ENCODE measurements around the gene SLCO1B1.

SLCO1B1 gene

GRCh38 chr12:21221778-21222177 is 90.8 kb downstream of the SLCO1B1 start:
- no peak for DNase-seq

DNA sequence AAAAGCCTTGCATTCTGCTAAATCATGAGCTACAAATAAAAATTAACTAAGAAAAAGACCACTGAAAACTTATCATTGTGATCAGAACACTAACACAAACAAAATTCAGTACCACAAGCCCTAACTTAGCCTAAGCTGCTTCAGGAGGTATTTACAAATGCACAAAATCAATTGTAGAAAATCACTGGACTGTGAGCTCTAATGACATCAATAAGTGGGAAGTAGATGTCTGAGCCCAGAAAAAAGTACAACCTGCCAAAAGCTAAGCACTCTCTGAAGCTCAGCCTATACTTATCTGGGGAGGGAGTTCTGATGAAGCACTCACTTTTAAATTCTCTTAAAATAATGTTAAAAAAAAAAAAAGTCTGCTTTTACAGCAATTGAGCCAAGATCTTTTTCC is 92.9 kb downstream of the SLCO1B1 start:
- no peak for DNase-seq

DNA sequence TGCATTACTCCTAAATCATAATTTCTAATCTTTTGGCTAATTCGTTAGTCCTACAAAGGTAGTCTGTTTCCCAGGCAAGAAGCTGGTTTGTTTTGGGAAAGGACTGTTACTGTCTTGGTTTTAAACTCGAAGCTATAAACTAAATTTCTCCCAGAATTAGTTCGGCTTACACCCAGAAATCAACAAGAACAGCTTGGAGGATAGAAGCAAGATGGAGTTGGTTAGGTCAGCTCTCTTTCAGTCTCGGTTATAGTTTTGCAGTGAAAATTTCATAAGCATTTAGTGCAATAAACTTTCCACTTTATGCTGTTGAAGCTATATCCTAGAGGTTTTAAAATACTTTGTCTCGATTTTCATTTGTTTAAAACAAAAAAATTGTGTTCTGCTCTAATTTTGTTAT is 103.4 kb downstream of the SLCO1B1 start:
- no peak for DNase-seq

- DNase-seq, result no peak
These were observed 108.9 kb downstream of the SLCO1B1 start for GRCh38 chr12:21239866-21240265.

- no peak for DNase-seq
These were observed 117.7 kb downstream of the SLCO1B1 start for GRCh38 chr12:21248679-21249078.

DNA sequence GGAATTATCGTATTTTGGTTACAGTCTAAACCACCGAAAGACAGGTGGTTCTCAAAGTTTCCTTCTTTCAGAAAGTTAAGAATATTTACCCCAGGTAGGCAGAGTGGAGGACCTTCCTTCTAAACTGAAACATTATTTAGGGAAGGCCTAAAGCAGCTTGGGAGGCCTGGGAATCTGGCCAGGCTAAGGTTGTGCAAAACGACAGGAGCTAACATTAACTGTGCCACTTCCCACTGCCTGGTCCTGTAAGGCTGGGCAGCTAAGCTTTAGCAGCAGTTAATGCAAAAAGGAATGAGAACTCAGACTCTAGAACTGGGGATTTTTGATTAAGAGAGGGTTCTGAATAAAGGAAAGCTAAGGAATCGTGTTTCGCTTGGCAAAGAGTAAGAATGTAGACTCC is 121.1 kb downstream of the SLCO1B1 start:
- DNase-seq, result no peak

- DNase-seq, result no peak
These were observed 126.2 kb downstream of the SLCO1B1 start for GRCh38 chr12:21257172-21257571.

DNA sequence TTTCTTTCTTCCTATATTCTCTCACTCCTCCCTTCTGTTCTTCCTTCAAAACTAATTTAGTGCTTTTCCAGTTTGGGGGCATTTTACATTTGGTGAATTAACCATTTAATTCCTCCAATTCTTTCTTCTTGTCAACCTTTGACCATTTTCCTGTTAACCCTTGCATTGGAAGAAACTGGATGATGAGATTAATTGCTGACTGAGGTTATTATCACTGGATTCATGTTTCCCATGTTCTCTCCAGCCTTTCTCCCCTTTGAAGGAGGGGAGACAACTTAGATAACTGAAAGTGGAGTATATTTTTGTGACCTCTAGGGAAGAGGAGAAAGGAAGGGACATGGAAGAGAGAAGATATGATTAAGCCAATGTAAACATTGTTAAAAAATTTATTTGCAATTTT is 133.2 kb downstream of the SLCO1B1 start:
- no peak for DNase-seq

- DNase-seq, result no peak
These were observed 134.9 kb downstream of the SLCO1B1 start for GRCh38 chr12:21265932-21266331.

DNA sequence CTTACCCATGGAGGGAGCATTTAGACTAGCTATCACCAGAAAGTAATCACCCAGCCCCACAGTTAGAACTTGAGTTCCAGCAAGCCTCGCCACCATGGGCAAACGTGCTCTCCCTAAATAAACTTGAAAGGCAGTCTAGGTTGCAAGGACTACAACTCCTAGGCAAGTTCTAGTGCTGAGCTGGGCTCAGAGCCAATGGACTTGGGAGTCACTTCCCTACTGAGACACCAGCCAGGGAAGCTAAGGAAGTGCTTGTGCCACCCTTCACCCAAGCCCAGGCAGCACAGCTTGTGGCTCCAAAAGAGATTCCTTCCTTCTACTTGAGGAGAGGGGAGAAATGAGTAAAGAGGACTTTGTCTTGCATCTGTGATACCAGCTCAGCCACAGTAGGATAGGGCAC is 145.8 kb downstream of the SLCO1B1 start:
- DNase-seq, result no peak
